Measurements from ENCODE around the gene RAD23A. TPM values are rescaled to one million over a fixed set of nuclear protein-coding genes. Genes with fewer than 3 reads are reported as not detected.
"Not testable (repeated sequence)": the region's sequence is repeated elsewhere in the genome, so short reads cannot be mapped to it uniquely, and the experiment has no call there.

RAD23A gene
- total RNA-seq, 3 donors from 2014 or later: 256 to 265 (median 264) TPM

DNA sequence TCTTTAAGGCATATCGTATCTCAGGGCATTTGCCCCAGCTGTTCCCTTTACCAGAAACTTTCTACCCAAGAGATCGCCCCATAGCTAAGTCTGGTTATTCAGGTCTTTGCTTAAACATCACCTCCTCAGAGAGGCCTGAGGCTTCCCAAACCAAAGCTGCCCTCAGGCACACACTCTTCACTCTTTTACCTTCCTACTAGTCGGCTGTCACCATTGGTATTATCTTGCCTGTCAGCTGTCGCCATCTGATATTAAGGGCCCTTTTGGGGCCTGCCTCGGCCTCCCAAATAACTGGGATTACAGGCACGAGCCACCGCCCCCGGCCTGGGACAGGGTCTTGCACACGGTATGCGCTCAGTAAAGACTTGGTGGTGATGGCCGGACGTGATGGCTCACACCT lies 10.3 kb downstream of the RAD23A start:
- H3K27me3 Mint-ChIP-seq (ENCODE audit: low read depth): peaks cover 2% of the 10 kb centered on the region
- DNase-seq (no peak), ATAC-seq (no peak)
- H3K4me1 Mint-ChIP-seq (ENCODE audit: low read depth): peaks cover 32% of the 10 kb centered on the region
- H3K9me3 Mint-ChIP-seq: no peaks in the 10 kb centered on the region
- H3K36me3 Mint-ChIP-seq (ENCODE audit: insufficient read depth): peaks cover 26% of the 10 kb centered on the region
- H3K4me3 Mint-ChIP-seq: peak overlapping the region; percentile 91

DNA sequence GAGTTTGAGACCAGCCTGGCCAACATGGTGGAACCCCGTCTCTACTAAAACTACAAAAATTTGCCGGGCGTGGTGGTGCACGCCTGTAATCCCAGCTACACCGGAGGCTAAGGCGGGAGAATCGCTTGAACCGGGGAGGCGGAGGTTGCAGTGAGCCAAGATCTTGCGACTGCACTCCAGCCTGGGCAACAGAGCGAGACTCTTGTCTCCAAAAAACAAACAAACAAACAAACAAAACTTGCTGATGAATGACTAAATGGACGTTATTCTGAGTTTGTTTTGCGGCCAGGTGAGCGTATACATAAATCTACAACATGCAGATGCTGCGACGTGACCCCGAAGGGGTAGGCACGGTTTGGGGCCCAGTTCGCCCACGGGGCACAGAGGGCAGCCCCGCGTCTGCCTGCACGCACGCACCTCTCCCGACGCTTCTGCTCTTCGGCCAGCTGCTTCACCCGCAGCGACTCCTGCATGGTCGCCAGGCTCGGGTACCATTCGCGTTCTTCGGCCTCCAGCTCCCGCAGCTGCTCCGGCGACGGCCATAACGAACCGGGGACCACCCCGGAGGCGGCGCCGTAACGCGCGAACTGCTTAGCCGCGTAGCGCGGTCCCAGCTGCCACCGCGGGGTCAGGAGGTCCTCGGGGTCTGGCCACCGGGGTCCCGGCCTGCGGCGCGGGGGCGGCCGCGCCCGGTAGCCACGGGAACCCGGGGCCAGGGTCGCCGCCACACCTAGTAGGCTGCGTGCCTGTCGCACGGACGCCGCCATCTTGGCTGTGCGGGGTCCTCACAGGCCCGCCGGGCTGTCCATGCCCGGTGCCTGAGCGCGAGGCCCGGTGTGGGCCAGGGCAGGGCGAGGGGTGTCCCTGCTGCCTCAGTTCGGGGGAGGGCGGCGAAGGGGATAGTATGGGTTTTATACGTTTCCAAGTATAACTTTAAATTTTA lies 11.1 kb downstream of the RAD23A start, which contains the start of gene GADD45GIP1:
GADD45GIP1 (minus strand) TSS at position 778 of the 943 bp plus-strand sequence; CDS start at position 767, 11 bp downstream.
- DNase-seq (peak; percentile 79), ATAC-seq (peak; percentile 96 to 97)
- no peaks in the 10 kb centered on the region for H3K9me3 Mint-ChIP-seq
- peaks cover 20% of the 10 kb centered on the region for H3K36me3 Mint-ChIP-seq (ENCODE audit: insufficient read depth)
- H3K27me3 Mint-ChIP-seq (ENCODE audit: low read depth): peaks cover 2% of the 10 kb centered on the region
- H3K4me3 Mint-ChIP-seq: peak within 1 kb of the TSS; percentile 91
- peaks cover 32% of the 10 kb centered on the region for H3K4me1 Mint-ChIP-seq (ENCODE audit: low read depth)

DNA sequence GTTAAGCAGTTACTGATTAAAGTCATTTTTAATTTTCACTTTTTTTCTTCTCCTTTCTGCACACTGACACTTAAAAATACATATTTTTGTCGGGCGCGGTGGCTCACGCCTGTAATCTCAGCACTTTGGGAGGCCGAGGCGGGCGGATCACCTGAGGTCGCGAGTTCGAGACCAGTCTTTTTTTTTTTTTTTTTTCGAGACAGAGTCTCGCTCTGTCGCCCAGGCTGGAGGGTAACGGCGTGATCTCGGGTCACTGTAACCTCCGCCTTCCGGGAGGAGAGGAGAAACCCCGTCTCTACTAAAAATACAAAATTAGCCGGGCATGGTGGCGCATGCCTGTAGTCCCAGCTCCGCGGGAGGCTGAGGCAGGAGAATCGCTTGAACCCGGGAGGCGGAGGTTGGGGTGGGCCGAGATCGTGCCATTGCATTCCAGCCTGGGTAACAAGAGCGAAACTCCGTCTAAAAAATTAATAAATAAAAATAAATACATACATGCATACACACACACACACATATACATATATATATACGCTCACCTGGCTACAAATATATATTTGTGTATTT lies 11.8 kb downstream of the RAD23A start:
- H3K9me3 Mint-ChIP-seq; DNase-seq; H3K27me3 Mint-ChIP-seq (ENCODE audit: low read depth): not testable (repeated sequence)
- H3K4me3 Mint-ChIP-seq: peak overlapping the region; percentile 86
- H3K36me3 Mint-ChIP-seq (ENCODE audit: insufficient read depth): peaks cover 17% of the 10 kb centered on the region
- peak; percentile 1 to 6 for ATAC-seq
- H3K4me1 Mint-ChIP-seq (ENCODE audit: low read depth): peaks cover 32% of the 10 kb centered on the region

DNA sequence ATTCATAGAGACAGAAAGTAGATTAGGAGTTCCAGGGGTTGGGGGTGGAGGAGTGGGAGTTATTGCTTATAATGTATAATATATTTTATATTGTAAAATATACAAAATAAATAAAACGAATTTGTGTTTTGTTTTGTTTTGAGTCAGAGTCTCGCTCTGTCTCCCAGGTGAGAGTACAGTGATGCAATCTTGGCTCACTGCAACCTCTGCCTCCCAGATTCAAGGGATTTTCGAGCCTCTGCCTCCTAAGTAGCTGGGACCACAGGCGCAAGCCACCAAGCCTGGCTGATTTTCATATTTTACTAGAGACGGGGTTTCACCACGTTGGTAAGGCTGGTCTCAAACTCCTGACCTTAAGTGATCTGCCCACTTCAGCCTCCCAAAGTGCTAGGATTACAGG lies 13.8 kb downstream of the RAD23A start:
- Mint-ChIP-seq H3K4me1 (ENCODE audit: low read depth) (peaks cover 23% of the 10 kb centered on the region), H3K9me3 (no peaks in the 10 kb centered on the region), H3K36me3 (ENCODE audit: insufficient read depth) (peaks cover 6% of the 10 kb centered on the region), H3K27me3 (ENCODE audit: low read depth) (peaks cover 2% of the 10 kb centered on the region), H3K4me3 (no peak overlapping the region)
- ATAC-seq: no peak
- no peak for DNase-seq

DNA sequence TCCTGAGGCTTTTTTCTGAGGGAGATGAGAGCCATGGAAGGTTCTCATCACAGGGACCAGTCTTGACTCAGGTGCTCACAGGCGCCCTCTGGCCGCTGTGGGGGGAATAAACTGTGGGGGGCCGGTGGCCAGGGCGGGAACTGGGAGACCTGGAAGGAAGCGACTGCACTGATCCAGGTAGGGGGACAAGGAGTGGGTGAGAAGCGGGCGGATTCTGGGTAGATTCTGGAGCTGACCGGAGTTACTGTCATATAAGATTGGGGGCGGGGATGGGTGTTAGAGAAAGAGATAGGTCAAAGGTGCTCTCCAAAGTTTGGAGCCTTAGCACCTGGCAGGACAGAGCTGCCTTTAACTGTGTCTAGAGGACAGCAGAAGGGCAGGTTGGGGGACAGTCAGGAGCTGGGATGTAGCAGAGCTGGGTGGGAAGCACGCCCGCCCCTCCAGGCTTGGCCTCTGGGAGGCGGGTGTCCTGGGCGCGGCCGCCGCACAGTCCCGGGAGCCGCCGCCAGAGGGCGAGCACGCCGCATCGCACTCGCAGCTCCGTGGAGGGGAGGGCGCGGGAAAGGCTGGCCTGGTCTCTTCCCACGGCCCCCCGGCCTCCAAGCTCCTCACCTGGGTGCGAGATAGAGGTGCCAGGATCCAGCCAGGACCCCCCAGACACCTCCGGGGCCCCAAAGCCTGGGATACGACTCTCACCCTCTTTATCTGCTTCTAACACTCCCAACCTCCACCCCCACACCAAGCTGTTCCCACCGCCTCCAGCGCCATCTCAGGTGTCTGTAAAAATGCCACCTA lies 19.6 kb downstream of the RAD23A start:
- H3K4me3 Mint-ChIP-seq: peak overlapping the region; percentile 84
- H3K27me3 Mint-ChIP-seq (ENCODE audit: low read depth): peaks cover under 1% of the 10 kb centered on the region
- peaks cover 11% of the 10 kb centered on the region for H3K4me1 Mint-ChIP-seq (ENCODE audit: low read depth)
- peak; percentile 77 for DNase-seq
- H3K36me3 Mint-ChIP-seq (ENCODE audit: insufficient read depth): no peaks in the 10 kb centered on the region
- H3K9me3 Mint-ChIP-seq: no peaks in the 10 kb centered on the region
- ATAC-seq: peak; percentile 97 to 99

DNA sequence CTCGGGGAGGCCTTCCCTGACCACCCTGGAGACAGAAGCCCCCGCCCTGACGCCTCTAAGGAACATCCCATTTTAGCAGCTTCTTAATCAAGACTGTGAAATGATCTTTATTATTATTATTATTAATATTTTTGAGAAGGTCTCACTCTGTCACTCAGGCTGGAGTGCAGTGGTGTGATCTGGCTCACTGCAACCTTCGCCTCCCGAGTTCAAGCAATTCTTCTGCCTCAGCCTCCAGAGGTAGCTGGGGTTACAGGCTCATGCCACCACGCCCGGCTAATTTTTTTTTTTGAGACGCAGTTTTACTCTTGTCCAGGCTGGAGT lies 20.1 kb downstream of the RAD23A start:
- Mint-ChIP-seq H3K4me1 (ENCODE audit: low read depth) (peaks cover 15% of the 10 kb centered on the region), H3K27me3 (ENCODE audit: low read depth) (no peaks in the 10 kb centered on the region), H3K4me3 (peak overlapping the region; percentile 61), H3K9me3 (no peaks in the 10 kb centered on the region), H3K36me3 (ENCODE audit: insufficient read depth) (no peaks in the 10 kb centered on the region)
- ATAC-seq (no peak), DNase-seq (no peak)

DNA sequence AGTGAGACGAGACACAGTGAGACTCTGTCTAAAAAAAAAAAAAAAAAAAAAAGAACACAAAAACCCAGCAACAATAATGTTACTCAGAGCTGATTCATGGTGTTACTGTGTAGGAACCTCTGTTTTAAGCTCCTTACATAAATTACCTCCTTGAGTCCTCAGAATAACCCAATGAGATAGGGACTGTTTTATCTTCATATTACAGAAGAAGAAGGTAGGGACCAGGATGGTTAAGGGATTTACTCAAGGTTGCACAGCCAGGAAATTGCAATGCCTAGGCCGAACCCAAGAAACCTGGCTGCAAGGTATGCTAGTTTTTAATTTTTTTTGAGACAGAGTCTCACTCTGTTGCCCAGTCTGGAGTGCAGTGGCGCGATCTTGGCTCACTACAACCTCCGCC lies 22.2 kb downstream of the RAD23A start:
- Mint-ChIP-seq H3K27me3 (ENCODE audit: low read depth) (no peaks in the 10 kb centered on the region), H3K4me1 (ENCODE audit: low read depth) (peaks cover 15% of the 10 kb centered on the region), H3K9me3 (no peaks in the 10 kb centered on the region), H3K4me3 (no peak overlapping the region), H3K36me3 (ENCODE audit: insufficient read depth) (no peaks in the 10 kb centered on the region)
- no peak for ATAC-seq
- no peak for DNase-seq

DNA sequence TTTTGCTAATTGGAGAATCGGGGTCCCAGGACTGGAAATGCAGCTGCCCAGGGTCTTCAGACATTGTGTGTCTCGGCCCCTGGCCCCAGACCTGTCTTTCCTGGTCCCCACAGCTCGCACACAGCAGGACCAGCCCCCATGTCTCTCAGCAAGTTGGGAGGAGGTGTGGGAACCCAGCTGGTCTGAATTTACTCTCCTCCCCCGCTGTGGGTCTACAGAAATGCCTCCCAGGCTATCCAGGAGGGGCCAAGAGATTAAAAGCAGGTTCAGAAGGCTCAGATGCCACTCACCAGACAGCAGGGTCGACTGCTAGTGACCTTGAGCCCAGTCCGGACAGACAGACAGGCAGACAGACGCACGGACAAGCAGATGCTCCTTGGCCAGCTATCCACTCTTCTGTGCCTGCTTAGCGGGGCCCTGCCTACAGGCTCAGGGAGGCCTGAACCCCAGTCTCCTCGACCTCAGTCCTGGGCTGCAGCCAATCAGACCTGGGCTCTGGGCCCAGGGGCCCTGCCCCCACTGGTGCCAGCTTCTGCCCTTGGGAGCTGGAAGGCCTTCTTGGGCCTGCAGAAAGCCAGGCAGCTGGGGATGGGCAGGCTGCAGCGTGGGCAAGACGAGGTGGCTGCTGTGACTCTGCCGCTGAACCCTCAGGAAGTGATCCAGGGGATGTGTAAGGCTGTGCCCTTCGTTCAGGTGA lies 23.8 kb downstream of the RAD23A start, which contains the start of gene DAND5:
DAND5 (plus strand) TSS at position 285 of the 697 bp plus-strand sequence; CDS start at position 370, 85 bp downstream.
- no peaks in the 10 kb centered on the region for H3K36me3 Mint-ChIP-seq (ENCODE audit: insufficient read depth)
- no peak within 1 kb of the TSS for H3K4me3 Mint-ChIP-seq
- peaks cover 1% of the 10 kb centered on the region for H3K27me3 Mint-ChIP-seq (ENCODE audit: low read depth)
- no peaks in the 10 kb centered on the region for H3K9me3 Mint-ChIP-seq
- DNase-seq: no peak
- H3K4me1 Mint-ChIP-seq (ENCODE audit: low read depth): peaks cover 15% of the 10 kb centered on the region
- no peak for ATAC-seq

DNA sequence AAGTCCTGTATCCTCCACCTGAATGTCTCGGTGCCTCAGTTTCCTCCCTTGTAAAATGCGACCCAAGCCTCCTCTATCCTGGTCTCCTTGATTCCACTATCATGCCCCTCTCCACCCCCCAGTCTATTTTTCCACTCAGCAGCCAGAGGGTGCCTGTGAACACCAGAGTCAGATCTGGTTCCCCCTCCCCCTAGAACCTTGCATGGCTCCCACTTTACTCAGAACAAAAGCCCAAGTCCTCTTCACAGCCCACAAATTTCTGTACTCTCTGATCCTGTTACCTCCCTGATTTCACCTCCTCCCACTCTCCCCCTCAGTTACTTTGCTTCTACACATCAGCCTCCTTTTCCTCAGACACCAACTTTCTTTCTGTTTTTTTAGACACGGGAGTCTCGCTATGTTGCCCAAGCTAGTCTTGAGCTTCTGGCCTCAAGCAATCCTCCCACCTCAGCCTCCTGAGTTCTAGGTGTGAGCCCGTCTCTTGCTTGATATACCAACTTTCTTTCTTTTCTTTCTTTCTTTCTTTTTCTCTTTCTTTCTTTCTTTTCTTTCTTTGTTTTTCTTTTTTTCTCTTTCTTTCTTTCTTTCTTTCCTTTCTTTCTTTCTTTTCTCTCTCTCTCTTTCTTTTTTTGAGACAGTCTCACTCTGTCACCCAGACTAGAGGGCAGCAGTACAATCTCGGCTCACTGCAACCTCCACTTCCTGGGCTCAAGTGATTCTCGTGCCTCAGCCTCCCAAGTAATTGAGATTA lies 24.6 kb downstream of the RAD23A start:
- peaks cover 11% of the 10 kb centered on the region for H3K4me1 Mint-ChIP-seq (ENCODE audit: low read depth)
- H3K9me3 Mint-ChIP-seq: no peaks in the 10 kb centered on the region
- ATAC-seq (no peak), DNase-seq (no peak)
- peaks cover 1% of the 10 kb centered on the region for H3K27me3 Mint-ChIP-seq (ENCODE audit: low read depth)
- H3K36me3 Mint-ChIP-seq (ENCODE audit: insufficient read depth): no peaks in the 10 kb centered on the region
- H3K4me3 Mint-ChIP-seq: no peak overlapping the region

DNA sequence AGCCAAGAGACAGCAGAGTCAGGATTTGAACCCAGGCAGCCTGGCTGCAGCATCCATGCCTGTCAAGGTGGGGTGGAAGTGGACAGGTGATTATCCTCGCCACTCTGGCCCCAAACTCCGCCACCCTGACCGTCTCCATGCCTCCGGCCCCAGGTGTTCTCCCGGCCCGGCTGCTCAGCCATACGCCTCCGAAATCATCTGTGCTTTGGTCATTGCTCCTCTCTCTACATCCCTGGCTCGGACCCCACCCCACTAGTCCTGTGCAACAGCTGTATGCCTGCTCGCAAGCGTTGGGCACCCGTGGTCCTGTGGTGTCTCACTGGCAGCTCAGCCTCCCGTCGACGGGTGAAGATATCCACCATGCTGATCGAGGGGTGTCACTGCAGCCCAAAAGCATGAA lies 27.6 kb downstream of the RAD23A start:
- Mint-ChIP-seq H3K27me3 (ENCODE audit: low read depth) (peaks cover 10% of the 10 kb centered on the region), H3K9me3 (no peaks in the 10 kb centered on the region), H3K36me3 (ENCODE audit: insufficient read depth) (no peaks in the 10 kb centered on the region), H3K4me1 (ENCODE audit: low read depth) (peaks cover 10% of the 10 kb centered on the region), H3K4me3 (no peak overlapping the region)
- ATAC-seq (no peak), DNase-seq (no peak)

DNA sequence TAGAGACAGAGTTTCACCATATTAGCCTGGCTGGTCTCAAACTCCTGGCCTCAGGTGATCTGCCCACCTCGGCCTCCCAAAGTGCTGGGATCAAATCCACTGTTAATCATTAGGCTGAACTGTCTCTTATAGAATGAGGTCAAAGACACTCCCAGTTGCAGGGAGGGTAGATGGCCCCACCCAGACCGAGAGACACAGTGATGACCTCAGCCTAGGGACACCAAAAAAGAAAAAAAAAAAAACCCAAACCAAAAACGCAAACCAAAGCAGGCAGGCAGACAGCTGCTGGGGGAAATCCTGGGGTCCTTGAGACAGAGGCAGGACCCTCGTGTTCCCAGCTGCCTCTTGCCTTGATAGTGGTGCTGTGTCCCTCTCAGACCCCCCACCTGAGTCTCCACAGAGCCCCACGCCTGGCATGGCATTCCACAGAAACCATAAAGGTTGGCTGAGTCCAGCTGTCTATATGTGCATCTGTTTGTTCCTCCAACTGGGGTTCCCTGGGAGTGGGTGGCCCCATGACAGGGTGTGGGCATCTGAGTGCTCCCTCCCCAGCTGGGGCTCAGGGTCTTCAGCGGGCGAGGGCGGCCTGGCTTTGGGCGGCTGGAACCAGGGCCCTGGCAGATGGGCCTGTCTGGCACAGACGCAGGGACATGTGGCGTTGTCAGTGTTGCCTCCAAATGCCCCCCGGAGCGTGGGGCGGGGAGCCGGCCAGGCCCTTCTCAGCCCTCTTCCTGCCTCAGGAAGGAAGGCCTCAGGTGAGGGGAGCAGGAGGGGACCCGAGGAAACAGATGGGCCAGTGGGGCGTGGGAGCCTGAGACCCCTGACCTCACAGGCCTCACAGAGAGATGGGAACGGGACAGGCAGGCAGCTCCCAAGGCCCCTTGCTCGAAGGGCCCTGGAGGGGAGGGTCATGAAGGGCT lies 28.9 kb downstream of the RAD23A start:
- H3K36me3 Mint-ChIP-seq (ENCODE audit: insufficient read depth): no peaks in the 10 kb centered on the region
- H3K4me1 Mint-ChIP-seq (ENCODE audit: low read depth): peaks cover 10% of the 10 kb centered on the region
- ATAC-seq (no peak), DNase-seq (no peak)
- H3K4me3 Mint-ChIP-seq: no peak overlapping the region
- peaks cover 14% of the 10 kb centered on the region for H3K27me3 Mint-ChIP-seq (ENCODE audit: low read depth)
- no peaks in the 10 kb centered on the region for H3K9me3 Mint-ChIP-seq

DNA sequence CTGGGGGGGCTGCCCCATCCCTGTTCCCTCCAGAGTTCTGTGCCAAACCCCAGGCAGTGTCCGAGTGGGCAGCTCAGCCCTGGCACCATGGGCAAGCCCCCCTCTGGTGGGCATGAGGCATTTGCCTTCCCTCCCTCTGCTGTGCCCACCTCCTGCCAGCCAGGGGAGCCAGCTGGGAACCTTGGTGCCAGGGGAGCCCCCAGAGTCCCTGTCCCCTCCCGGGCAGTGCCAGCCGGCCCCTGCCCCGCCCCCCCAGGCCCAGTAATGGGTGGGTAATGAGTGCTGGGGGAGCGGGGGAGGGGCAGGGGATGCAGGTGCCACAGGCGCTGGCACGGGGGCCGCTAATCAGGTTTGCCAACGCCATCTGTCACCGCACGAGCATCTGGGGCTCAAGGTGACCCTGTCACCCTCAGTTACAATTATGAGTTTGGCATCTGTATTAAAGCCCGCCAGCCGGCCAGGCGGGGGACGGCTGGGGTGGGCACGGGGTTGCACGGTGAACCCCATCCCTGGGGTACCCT lies 29.6 kb downstream of the RAD23A start:
- ATAC-seq (no peak), DNase-seq (no peak)
- Mint-ChIP-seq H3K4me3 (no peak overlapping the region), H3K36me3 (ENCODE audit: insufficient read depth) (no peaks in the 10 kb centered on the region), H3K9me3 (no peaks in the 10 kb centered on the region), H3K4me1 (ENCODE audit: low read depth) (peaks cover 5% of the 10 kb centered on the region), H3K27me3 (ENCODE audit: low read depth) (peaks cover 14% of the 10 kb centered on the region)

Measured in activated T-cell treated with anti-CD3 and anti-CD28 coated beads, Interleukin-2, amount 50 U/mL, for 4 hours (primary cell).